Esophagus squamous epithelium (tissue), 4 donors: Measurements from ENCODE around the gene GIPC2.

ENCODE experiments used
- POLR2A ChIP-seq, 4 donors: fragments of 450-650 bp; IDR thresholded peaks; one replicate each; pipeline ENCODE4 v1.6.1; 2017; ENCODE audit warnings: antibody characterized with exemption in 4 of 4, mild to moderate bottlenecking in 4 of 4, moderate library complexity in 3 of 4
- TF ChIP-seq, protein P1 (sequence below), 6 experiments: fragments of 450-650 bp in 4 of 6; fragments of 200-600 bp in 2 of 6; sonication (generic) in 2 of 6; IDR thresholded peaks; one replicate each; pipeline ENCODE4 v1.5.1; 2016 to 2019; ENCODE audit warnings: antibody characterized with exemption in 6 of 6, mild to moderate bottlenecking in 4 of 6, moderate library complexity in 4 of 6

DNA sequence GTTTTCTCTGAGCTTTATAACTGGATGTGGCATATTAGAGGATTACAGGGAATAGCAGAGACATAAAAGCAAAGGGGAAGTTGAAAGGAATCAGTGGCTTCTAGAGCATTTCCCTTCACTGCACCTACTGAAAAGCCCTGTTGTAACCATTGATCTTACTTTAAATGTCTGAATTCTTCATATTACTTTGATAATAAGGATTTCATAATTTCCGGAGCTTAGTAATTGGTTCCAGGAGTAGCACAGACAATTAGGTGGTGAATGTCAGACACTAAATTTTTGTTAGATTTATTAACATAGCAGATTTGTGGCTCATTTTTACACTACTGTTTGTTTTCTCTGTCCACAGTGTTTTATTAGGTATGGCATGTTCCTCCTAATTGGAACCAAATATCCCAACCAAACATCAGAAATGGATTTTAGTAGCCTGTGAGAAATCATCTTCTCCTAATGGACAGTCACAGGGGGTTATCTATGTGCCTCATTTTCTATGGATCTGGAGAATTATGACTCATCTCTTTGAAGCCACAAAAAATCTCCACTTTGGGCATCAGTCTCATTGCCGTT is 100.5 kb downstream of the GIPC2 start:
- TF ChIP-seq, protein P1, sequence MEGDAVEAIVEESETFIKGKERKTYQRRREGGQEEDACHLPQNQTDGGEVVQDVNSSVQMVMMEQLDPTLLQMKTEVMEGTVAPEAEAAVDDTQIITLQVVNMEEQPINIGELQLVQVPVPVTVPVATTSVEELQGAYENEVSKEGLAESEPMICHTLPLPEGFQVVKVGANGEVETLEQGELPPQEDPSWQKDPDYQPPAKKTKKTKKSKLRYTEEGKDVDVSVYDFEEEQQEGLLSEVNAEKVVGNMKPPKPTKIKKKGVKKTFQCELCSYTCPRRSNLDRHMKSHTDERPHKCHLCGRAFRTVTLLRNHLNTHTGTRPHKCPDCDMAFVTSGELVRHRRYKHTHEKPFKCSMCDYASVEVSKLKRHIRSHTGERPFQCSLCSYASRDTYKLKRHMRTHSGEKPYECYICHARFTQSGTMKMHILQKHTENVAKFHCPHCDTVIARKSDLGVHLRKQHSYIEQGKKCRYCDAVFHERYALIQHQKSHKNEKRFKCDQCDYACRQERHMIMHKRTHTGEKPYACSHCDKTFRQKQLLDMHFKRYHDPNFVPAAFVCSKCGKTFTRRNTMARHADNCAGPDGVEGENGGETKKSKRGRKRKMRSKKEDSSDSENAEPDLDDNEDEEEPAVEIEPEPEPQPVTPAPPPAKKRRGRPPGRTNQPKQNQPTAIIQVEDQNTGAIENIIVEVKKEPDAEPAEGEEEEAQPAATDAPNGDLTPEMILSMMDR (IDR thresholded peaks at IDR 0.05): no peak
- TF ChIP-seq POLR2A (IDR thresholded peaks at IDR 0.05): no peak
